ENCODE results near the gene FOXP1. TPM values are rescaled to one million over a fixed set of nuclear protein-coding genes. Genes with fewer than 3 reads are reported as not detected.

FOXP1 gene
- total RNA-seq, 1 experiment from 2014 or later, result 334 TPM

DNA sequence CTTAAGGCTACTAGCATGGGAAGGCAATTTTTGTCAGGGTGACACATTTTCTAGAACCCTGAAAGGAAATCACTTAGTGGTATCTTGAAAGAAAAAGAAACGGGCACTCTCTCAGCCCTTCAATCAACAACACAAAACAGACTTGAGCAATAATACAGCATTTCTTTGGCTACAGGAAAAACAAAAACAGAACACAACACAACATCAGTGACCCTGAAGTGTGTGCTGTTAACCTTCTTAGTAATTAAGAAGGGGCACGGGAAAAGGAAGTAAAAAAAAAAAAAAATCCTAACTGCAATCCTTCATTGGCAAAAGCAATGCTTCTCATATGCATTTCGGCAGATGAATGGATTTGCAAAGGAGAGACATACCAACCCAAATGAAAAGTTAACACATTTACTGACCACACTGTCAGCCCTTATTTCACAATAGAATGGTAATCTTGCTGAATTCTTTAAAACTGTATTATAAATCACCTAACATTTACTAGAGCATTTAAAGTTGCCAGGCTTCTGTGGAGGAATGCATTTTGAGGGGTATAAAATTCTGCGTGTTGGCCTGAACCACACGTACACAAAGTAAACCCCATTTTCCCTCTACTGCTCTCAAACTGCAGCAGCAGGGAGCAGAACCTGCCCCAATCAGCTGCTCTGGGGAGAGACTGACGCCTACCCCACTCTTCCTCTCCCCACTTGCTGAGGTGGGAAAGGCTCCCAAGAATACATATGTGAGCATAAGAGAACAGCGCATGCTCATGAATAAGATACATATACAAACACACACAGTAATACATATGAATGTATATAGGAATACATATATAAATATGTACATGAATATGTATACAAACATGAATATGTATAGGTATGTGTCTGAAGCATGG lies 198.5 kb downstream of the FOXP1 start:
- peaks cover 8% of the 10 kb centered on the region; the same call in 1 of the 2 replicates for H3K36me3 ChIP-seq (ENCODE audit: insufficient read depth, low read length)
- H4K20me1 ChIP-seq (ENCODE audit: insufficient read depth, low read depth, low read length), result no peaks in the 10 kb centered on the region
- peak overlapping the region; percentile 62 for H3K27ac ChIP-seq (ENCODE audit: low read length)
- H3K4me2 ChIP-seq (ENCODE audit: low read depth, low read length, poor library complexity, severe bottlenecking), result no peak overlapping the region
- H2AFZ ChIP-seq (ENCODE audit: low read length), result no peak overlapping the region
- no peaks in the 10 kb centered on the region for H3K27me3 ChIP-seq (ENCODE audit: low read length)
- DNase-seq, result no peak
- peaks cover 92% of the 10 kb centered on the region for H3K79me2 ChIP-seq (ENCODE audit: low read length)
- no peak overlapping the region for H3K4me3 ChIP-seq (ENCODE audit: low read length)
- no peaks in the 10 kb centered on the region for H3K9me3 ChIP-seq (ENCODE audit: low read length)
- H3K4me1 ChIP-seq (ENCODE audit: low read length), result peaks cover 87% of the 10 kb centered on the region
- no peaks in the 10 kb centered on the region for H3K9me2 ChIP-seq (replicated peaks; ENCODE audit: insufficient read depth, low read length)
- no peak overlapping the region for H3K9ac ChIP-seq (ENCODE audit: low read length)

GRCh38 chr3:71384388-71384787 lies 199.1 kb downstream of the FOXP1 start:
- peak overlapping the region; percentile 62; the same call in 1 of the 2 replicates for H3K27ac ChIP-seq (ENCODE audit: low read length)
- H3K4me2 ChIP-seq (ENCODE audit: low read depth, low read length, poor library complexity, severe bottlenecking), result no peak overlapping the region
- H3K9me3 ChIP-seq (ENCODE audit: low read length), result no peaks in the 10 kb centered on the region
- H3K4me3 ChIP-seq (ENCODE audit: low read length), result no peak overlapping the region
- H3K27me3 ChIP-seq (ENCODE audit: low read length), result no peaks in the 10 kb centered on the region
- H4K20me1 ChIP-seq (ENCODE audit: insufficient read depth, low read depth, low read length), result no peaks in the 10 kb centered on the region
- peaks cover 8% of the 10 kb centered on the region; the same call in 1 of the 2 replicates for H3K36me3 ChIP-seq (ENCODE audit: insufficient read depth, low read length)
- no peaks in the 10 kb centered on the region for H3K9me2 ChIP-seq (replicated peaks; ENCODE audit: insufficient read depth, low read length)
- H2AFZ ChIP-seq (ENCODE audit: low read length), result no peak overlapping the region
- peaks cover 92% of the 10 kb centered on the region for H3K79me2 ChIP-seq (ENCODE audit: low read length)
- peaks cover 87% of the 10 kb centered on the region for H3K4me1 ChIP-seq (ENCODE audit: low read length)
- DNase-seq, result no peak
- no peak overlapping the region for H3K9ac ChIP-seq (ENCODE audit: low read length)

GRCh38 chr3:71380096-71380495 lies 203.4 kb downstream of the FOXP1 start:
- H3K27me3 ChIP-seq (ENCODE audit: low read length), result no peaks in the 10 kb centered on the region
- H3K4me1 ChIP-seq (ENCODE audit: low read length), result peaks cover 91% of the 10 kb centered on the region
- H3K4me2 ChIP-seq (ENCODE audit: low read depth, low read length, poor library complexity, severe bottlenecking), result no peak overlapping the region
- H4K20me1 ChIP-seq (ENCODE audit: insufficient read depth, low read depth, low read length), result no peaks in the 10 kb centered on the region
- no peaks in the 10 kb centered on the region for H3K9me3 ChIP-seq (ENCODE audit: low read length)
- peaks cover 90% of the 10 kb centered on the region for H3K79me2 ChIP-seq (ENCODE audit: low read length)
- H2AFZ ChIP-seq (ENCODE audit: low read length), result no peak overlapping the region
- peak; percentile 65 for DNase-seq
- peak overlapping the region; percentile 92 for H3K27ac ChIP-seq (ENCODE audit: low read length)
- no peaks in the 10 kb centered on the region for H3K9me2 ChIP-seq (replicated peaks; ENCODE audit: insufficient read depth, low read length)
- no peak overlapping the region for H3K9ac ChIP-seq (ENCODE audit: low read length)
- no peak overlapping the region for H3K4me3 ChIP-seq (ENCODE audit: low read length)
- H3K36me3 ChIP-seq (ENCODE audit: insufficient read depth, low read length), result peaks cover 5% of the 10 kb centered on the region; the same call in 1 of the 2 replicates

DNA sequence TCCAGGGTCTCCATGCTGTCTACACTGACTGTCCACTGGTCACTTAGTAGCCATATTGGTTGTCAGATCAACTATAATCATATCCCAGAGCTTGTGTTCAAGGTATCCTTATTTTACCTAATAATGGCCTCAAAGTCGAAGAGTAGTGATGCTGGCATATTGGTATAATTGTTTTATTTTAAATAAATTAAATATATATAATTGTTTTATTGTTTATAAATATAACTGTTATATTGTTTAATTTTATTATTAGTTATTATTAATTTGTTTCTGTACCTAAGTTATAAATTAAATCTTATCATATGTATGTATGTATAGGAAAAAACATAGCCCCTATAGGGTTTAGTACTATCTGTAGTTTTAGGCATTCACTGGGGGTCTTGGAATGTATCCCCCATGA lies 205.0 kb downstream of the FOXP1 start:
- H3K36me3 ChIP-seq (ENCODE audit: insufficient read depth, low read length), result no peaks in the 10 kb centered on the region
- H3K27me3 ChIP-seq (ENCODE audit: low read length), result no peaks in the 10 kb centered on the region
- peak overlapping the region; percentile 92 for H3K27ac ChIP-seq (ENCODE audit: low read length)
- H3K79me2 ChIP-seq (ENCODE audit: low read length), result peaks cover 90% of the 10 kb centered on the region
- H3K9me3 ChIP-seq (ENCODE audit: low read length), result no peaks in the 10 kb centered on the region
- H3K4me1 ChIP-seq (ENCODE audit: low read length), result peaks cover 91% of the 10 kb centered on the region
- H3K4me2 ChIP-seq (ENCODE audit: low read depth, low read length, poor library complexity, severe bottlenecking), result peak overlapping the region; percentile 53
- H3K4me3 ChIP-seq (ENCODE audit: low read length), result no peak overlapping the region
- no peak for DNase-seq
- no peak overlapping the region for H3K9ac ChIP-seq (ENCODE audit: low read length)
- no peak overlapping the region for H2AFZ ChIP-seq (ENCODE audit: low read length)
- H4K20me1 ChIP-seq (ENCODE audit: insufficient read depth, low read depth, low read length), result no peaks in the 10 kb centered on the region
- H3K9me2 ChIP-seq (replicated peaks; ENCODE audit: insufficient read depth, low read length), result no peaks in the 10 kb centered on the region

DNA sequence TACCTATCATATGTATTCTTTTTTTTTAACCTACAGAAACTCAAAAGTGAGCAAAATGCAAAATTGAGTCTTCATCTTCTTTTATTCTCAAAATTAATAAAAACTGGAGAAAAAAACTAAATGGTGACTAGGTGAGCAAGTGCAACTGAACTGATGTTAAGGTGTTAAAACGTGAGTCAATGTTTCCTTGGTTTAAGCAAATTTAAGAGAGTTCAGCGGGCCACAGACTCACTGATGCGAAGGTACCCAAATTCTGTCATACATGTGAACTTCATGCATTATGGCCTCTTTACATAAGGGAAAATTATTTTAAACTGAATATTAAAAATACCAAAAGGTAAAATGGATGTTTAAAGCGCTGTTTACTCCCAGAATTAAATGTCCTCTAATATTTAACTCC lies 206.6 kb downstream of the FOXP1 start:
- peak overlapping the region; percentile 7 for H3K4me3 ChIP-seq (ENCODE audit: low read length)
- peaks cover 91% of the 10 kb centered on the region for H3K4me1 ChIP-seq (ENCODE audit: low read length)
- no peaks in the 10 kb centered on the region for H3K27me3 ChIP-seq (ENCODE audit: low read length)
- peak overlapping the region; percentile 53 for H3K4me2 ChIP-seq (ENCODE audit: low read depth, low read length, poor library complexity, severe bottlenecking)
- no peak overlapping the region for H3K9ac ChIP-seq (ENCODE audit: low read length)
- no peaks in the 10 kb centered on the region for H4K20me1 ChIP-seq (ENCODE audit: insufficient read depth, low read depth, low read length)
- no peaks in the 10 kb centered on the region for H3K9me2 ChIP-seq (replicated peaks; ENCODE audit: insufficient read depth, low read length)
- H3K36me3 ChIP-seq (ENCODE audit: insufficient read depth, low read length), result no peaks in the 10 kb centered on the region
- peak overlapping the region; percentile 92 for H3K27ac ChIP-seq (ENCODE audit: low read length)
- H2AFZ ChIP-seq (ENCODE audit: low read length), result no peak overlapping the region
- peak; percentile 93 for DNase-seq
- peaks cover 90% of the 10 kb centered on the region for H3K79me2 ChIP-seq (ENCODE audit: low read length)
- H3K9me3 ChIP-seq (ENCODE audit: low read length), result no peaks in the 10 kb centered on the region

- H3K36me3 ChIP-seq (ENCODE audit: insufficient read depth, low read length), result no peaks in the 10 kb centered on the region
- H3K27me3 ChIP-seq (ENCODE audit: low read length), result no peaks in the 10 kb centered on the region
- H3K4me1 ChIP-seq (ENCODE audit: low read length), result peaks cover 88% of the 10 kb centered on the region
- H3K4me2 ChIP-seq (ENCODE audit: low read depth, low read length, poor library complexity, severe bottlenecking), result peak overlapping the region; percentile 53
- peak overlapping the region; percentile 7 for H3K4me3 ChIP-seq (ENCODE audit: low read length)
- peak; percentile 90 for DNase-seq
- H3K27ac ChIP-seq (ENCODE audit: low read length), result peak overlapping the region; percentile 92
- H3K79me2 ChIP-seq (ENCODE audit: low read length), result peaks cover 90% of the 10 kb centered on the region
- no peaks in the 10 kb centered on the region for H3K9me3 ChIP-seq (ENCODE audit: low read length)
- no peaks in the 10 kb centered on the region for H4K20me1 ChIP-seq (ENCODE audit: insufficient read depth, low read depth, low read length)
- H3K9ac ChIP-seq (ENCODE audit: low read length), result no peak overlapping the region
- H3K9me2 ChIP-seq (replicated peaks; ENCODE audit: insufficient read depth, low read length), result no peaks in the 10 kb centered on the region
- no peak overlapping the region for H2AFZ ChIP-seq (ENCODE audit: low read length)
Observed at GRCh38 chr3:71376503-71376902, 207.0 kb downstream of the FOXP1 start.

GRCh38 chr3:71374582-71374981 lies 208.9 kb downstream of the FOXP1 start:
- H3K79me2 ChIP-seq (ENCODE audit: low read length), result peaks cover 96% of the 10 kb centered on the region
- peaks cover 92% of the 10 kb centered on the region for H3K4me1 ChIP-seq (ENCODE audit: low read length)
- peak overlapping the region; percentile 53 for H3K4me2 ChIP-seq (ENCODE audit: low read depth, low read length, poor library complexity, severe bottlenecking)
- no peak overlapping the region for H3K4me3 ChIP-seq (ENCODE audit: low read length)
- no peaks in the 10 kb centered on the region for H3K27me3 ChIP-seq (ENCODE audit: low read length)
- peak overlapping the region; percentile 92 for H3K27ac ChIP-seq (ENCODE audit: low read length)
- no peak overlapping the region for H2AFZ ChIP-seq (ENCODE audit: low read length)
- H3K9me3 ChIP-seq (ENCODE audit: low read length), result no peaks in the 10 kb centered on the region
- 0 out of 2 replicates have a peak overlapping the region, but pooled peaks have one; percentile 5 for H3K9ac ChIP-seq (ENCODE audit: low read length)
- H3K36me3 ChIP-seq (ENCODE audit: insufficient read depth, low read length), result no peaks in the 10 kb centered on the region
- H4K20me1 ChIP-seq (ENCODE audit: insufficient read depth, low read depth, low read length), result no peaks in the 10 kb centered on the region
- no peaks in the 10 kb centered on the region for H3K9me2 ChIP-seq (replicated peaks; ENCODE audit: insufficient read depth, low read length)
- no peak for DNase-seq

- H3K9me2 ChIP-seq (replicated peaks; ENCODE audit: insufficient read depth, low read length), result no peaks in the 10 kb centered on the region
- peak overlapping the region; percentile 92 for H3K27ac ChIP-seq (ENCODE audit: low read length)
- no peaks in the 10 kb centered on the region for H3K36me3 ChIP-seq (ENCODE audit: insufficient read depth, low read length)
- H2AFZ ChIP-seq (ENCODE audit: low read length), result no peak overlapping the region
- DNase-seq, result peak; percentile 71
- H3K4me2 ChIP-seq (ENCODE audit: low read depth, low read length, poor library complexity, severe bottlenecking), result peak overlapping the region; percentile 40
- no peaks in the 10 kb centered on the region for H3K9me3 ChIP-seq (ENCODE audit: low read length)
- no peaks in the 10 kb centered on the region; the same call in 1 of the 2 replicates for H4K20me1 ChIP-seq (ENCODE audit: insufficient read depth, low read depth, low read length)
- H3K4me1 ChIP-seq (ENCODE audit: low read length), result peaks cover 91% of the 10 kb centered on the region
- H3K4me3 ChIP-seq (ENCODE audit: low read length), result no peak overlapping the region
- H3K9ac ChIP-seq (ENCODE audit: low read length), result peak overlapping the region; percentile 13; the same call in 1 of the 2 replicates
- no peaks in the 10 kb centered on the region for H3K27me3 ChIP-seq (ENCODE audit: low read length)
- H3K79me2 ChIP-seq (ENCODE audit: low read length), result peaks cover 95% of the 10 kb centered on the region
Observed at GRCh38 chr3:71372911-71373637, 210.5 kb downstream of the FOXP1 start.
